ENCODE data around the gene YIPF3. TPM values are rescaled to one million over a fixed set of nuclear protein-coding genes. Genes with fewer than 3 reads are reported as not detected.

YIPF3 gene
- total RNA-seq, 1 experiment from 2014 or later: 81.3 TPM

GRCh38 chr6:43497129-43497396 is 19.7 kb downstream of the YIPF3 start:
- Mint-ChIP-seq H3K36me3 (peaks cover 26% of the 10 kb centered on the region), H3K27me3 (ENCODE audit: low read depth) (no peaks in the 10 kb centered on the region), H3K4me3 (no peak overlapping the region), H3K9me3 (no peaks in the 10 kb centered on the region), H3K27ac (no peak overlapping the region), H3K4me1 (peaks cover 29% of the 10 kb centered on the region)
- TF ChIP-seq ZNF532 (CRISPR knock-in tag; IDR thresholded peaks at IDR 0.05; ENCODE audit: borderline replicate concordance) (no peak), NFATC4 (CRISPR knock-in tag; IDR thresholded peaks at IDR 0.05) (no peak), STAT6 (CRISPR knock-in tag; conservative IDR thresholded peaks at IDR 0.05; ENCODE audit: low read depth) (no peak), ZNF425 (CRISPR knock-in tag; conservative IDR thresholded peaks at IDR 0.05) (no peak), GRHL2 (CRISPR knock-in tag; IDR thresholded peaks at IDR 0.05; ENCODE audit: insufficient replicate concordance, severe bottlenecking) (no peak), ZMAT4 (CRISPR knock-in tag; IDR thresholded peaks at IDR 0.05) (no peak), SMAD3 (CRISPR knock-in tag; IDR thresholded peaks at IDR 0.05; ENCODE audit: borderline replicate concordance) (no peak), ATF2 (CRISPR knock-in tag; IDR thresholded peaks at IDR 0.05; ENCODE audit: borderline replicate concordance, low read depth) (no peak), IRF2 (CRISPR knock-in tag; IDR thresholded peaks at IDR 0.05; ENCODE audit: borderline replicate concordance, low read depth) (no peak), ZNF671 (CRISPR knock-in tag; IDR thresholded peaks at IDR 0.05) (no peak), CREM (CRISPR knock-in tag; IDR thresholded peaks at IDR 0.05) (no peak), MAX (CRISPR knock-in tag; IDR thresholded peaks at IDR 0.05) (no peak)
- TF ChIP-seq, protein P1, sequence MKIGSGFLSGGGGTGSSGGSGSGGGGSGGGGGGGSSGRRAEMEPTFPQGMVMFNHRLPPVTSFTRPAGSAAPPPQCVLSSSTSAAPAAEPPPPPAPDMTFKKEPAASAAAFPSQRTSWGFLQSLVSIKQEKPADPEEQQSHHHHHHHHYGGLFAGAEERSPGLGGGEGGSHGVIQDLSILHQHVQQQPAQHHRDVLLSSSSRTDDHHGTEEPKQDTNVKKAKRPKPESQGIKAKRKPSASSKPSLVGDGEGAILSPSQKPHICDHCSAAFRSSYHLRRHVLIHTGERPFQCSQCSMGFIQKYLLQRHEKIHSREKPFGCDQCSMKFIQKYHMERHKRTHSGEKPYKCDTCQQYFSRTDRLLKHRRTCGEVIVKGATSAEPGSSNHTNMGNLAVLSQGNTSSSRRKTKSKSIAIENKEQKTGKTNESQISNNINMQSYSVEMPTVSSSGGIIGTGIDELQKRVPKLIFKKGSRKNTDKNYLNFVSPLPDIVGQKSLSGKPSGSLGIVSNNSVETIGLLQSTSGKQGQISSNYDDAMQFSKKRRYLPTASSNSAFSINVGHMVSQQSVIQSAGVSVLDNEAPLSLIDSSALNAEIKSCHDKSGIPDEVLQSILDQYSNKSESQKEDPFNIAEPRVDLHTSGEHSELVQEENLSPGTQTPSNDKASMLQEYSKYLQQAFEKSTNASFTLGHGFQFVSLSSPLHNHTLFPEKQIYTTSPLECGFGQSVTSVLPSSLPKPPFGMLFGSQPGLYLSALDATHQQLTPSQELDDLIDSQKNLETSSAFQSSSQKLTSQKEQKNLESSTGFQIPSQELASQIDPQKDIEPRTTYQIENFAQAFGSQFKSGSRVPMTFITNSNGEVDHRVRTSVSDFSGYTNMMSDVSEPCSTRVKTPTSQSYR (CRISPR knock-in tag; IDR thresholded peaks at IDR 0.05): no peak
- TF ChIP-seq, protein P2, sequence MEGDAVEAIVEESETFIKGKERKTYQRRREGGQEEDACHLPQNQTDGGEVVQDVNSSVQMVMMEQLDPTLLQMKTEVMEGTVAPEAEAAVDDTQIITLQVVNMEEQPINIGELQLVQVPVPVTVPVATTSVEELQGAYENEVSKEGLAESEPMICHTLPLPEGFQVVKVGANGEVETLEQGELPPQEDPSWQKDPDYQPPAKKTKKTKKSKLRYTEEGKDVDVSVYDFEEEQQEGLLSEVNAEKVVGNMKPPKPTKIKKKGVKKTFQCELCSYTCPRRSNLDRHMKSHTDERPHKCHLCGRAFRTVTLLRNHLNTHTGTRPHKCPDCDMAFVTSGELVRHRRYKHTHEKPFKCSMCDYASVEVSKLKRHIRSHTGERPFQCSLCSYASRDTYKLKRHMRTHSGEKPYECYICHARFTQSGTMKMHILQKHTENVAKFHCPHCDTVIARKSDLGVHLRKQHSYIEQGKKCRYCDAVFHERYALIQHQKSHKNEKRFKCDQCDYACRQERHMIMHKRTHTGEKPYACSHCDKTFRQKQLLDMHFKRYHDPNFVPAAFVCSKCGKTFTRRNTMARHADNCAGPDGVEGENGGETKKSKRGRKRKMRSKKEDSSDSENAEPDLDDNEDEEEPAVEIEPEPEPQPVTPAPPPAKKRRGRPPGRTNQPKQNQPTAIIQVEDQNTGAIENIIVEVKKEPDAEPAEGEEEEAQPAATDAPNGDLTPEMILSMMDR (IDR thresholded peaks at IDR 0.05): no peak
- TF ChIP-seq, protein P3, sequence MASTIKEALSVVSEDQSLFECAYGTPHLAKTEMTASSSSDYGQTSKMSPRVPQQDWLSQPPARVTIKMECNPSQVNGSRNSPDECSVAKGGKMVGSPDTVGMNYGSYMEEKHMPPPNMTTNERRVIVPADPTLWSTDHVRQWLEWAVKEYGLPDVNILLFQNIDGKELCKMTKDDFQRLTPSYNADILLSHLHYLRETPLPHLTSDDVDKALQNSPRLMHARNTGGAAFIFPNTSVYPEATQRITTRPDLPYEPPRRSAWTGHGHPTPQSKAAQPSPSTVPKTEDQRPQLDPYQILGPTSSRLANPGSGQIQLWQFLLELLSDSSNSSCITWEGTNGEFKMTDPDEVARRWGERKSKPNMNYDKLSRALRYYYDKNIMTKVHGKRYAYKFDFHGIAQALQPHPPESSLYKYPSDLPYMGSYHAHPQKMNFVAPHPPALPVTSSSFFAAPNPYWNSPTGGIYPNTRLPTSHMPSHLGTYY (CRISPR knock-in tag; IDR thresholded peaks at IDR 0.05): no peak
- CTCF ChIA-PET: interaction anchor here (0.8 to 7.2 kb wide), 25 partner anchors 9 to 268 kb away, joined by 3 to 75 read pairs (median 6); partner anchors contain the start of genes ABCC10, CRIP3, DLK2 and DNPH1
- DNase-seq (ENCODE audit: low spot score): no peak
- POLR2A ChIA-PET: interaction anchor here (1.1 kb wide), 1 partner anchor 10 kb away, joined by 5 read pairs; no protein-coding TSS in a partner anchor
- ATAC-seq: no peak

Data from WTC11 (cell line).